ENCODE data around the gene HOOK2. TPM values are rescaled to one million over a fixed set of nuclear protein-coding genes. Genes with fewer than 3 reads are reported as not detected.

Gene HOOK2
- total RNA-seq, 1 experiment from 2014 or later: 96.3 TPM

- no peaks in the 10 kb centered on the region for H3K9me2 ChIP-seq (ENCODE audit: insufficient read depth)
- intact Hi-C loops (cut with micrococcal nuclease): loop anchor here (2.0 kb wide), 1 partner anchor 120 kb away; no protein-coding TSS in a partner anchor
- BruUV-seq (replicated peaks): no TSS peak
- ChIA-PET RAD21 (ENCODE audit: low non-redundant PET in 1 of 2, low total read pairs in 2 of 2, uncharacterized antibody in 2 of 2, unreplicated experiment in 2 of 2) (interaction anchor here (1.8 to 3.4 kb wide), 3 partner anchors 19 to 31 kb away, joined by 5 to 15 read pairs (median 12); no protein-coding TSS in a partner anchor), CTCF (interaction anchor here (1.2 to 6.4 kb wide), 3 partner anchors 32 to 50 kb away, joined by 3 to 123 read pairs (median 87); no protein-coding TSS in a partner anchor), POLR2A (interaction anchor here (0.7 kb wide), 1 partner anchor 20 kb away, joined by 3 read pairs; no protein-coding TSS in a partner anchor)
- no peak overlapping the region for H3K9ac ChIP-seq (ENCODE audit: low read length)
- H3K4me2 ChIP-seq (ENCODE audit: low read length): no peak overlapping the region
- H3K27me3 ChIP-seq (ENCODE audit: insufficient read depth, low read length): no peaks in the 10 kb centered on the region
- no peaks in the 10 kb centered on the region for H4K20me1 ChIP-seq (ENCODE audit: insufficient read depth)
- peak overlapping the region; percentile 70; the same call in 1 of the 2 replicates for H3K27ac ChIP-seq (ENCODE audit: low read depth, low read length)
- no peak for TF ChIP-seq CEBPB (IDR thresholded peaks at IDR 0.05; ENCODE audit: low read depth)
- TF ChIP-seq EZH2 (IDR thresholded peaks at IDR 0.05): no peak
- TF ChIP-seq ATF3 (IDR thresholded peaks at IDR 0.05): no peak
- no peak for TF ChIP-seq POLR2AphosphoS5 (IDR thresholded peaks at IDR 0.05; ENCODE audit: low read depth, low read length)
- no peak for TF ChIP-seq SP1 (IDR thresholded peaks at IDR 0.05; ENCODE audit: low read depth)
- no peak for TF ChIP-seq SRF (IDR thresholded peaks at IDR 0.05; ENCODE audit: low read depth)
- TF ChIP-seq ZFX (IDR thresholded peaks at IDR 0.05): no peak
- no peak overlapping the region for H3K4me3 ChIP-seq (replicated peaks in 1 of 2; ENCODE audit: low read depth in 1 of 2, low read length in 2 of 2)
- no peak overlapping the region for H2AFZ ChIP-seq (ENCODE audit: low read depth, low read length, poor library complexity, severe bottlenecking)
- H3K36me3 ChIP-seq (ENCODE audit: control insufficient read depth in 1 of 2, insufficient read depth in 2 of 2, low read length in 2 of 2): peaks cover 4 to 19% of the 10 kb centered on the region in 2 experiments; a peak in 3 of 4 replicates
- peaks cover 29 to 64% of the 10 kb centered on the region in 2 experiments for H3K4me1 ChIP-seq (ENCODE audit: control insufficient read depth in 1 of 2, insufficient read depth in 2 of 2, low read length in 2 of 2)
- H3K79me2 ChIP-seq (ENCODE audit: insufficient read depth, low read length): peaks cover 36% of the 10 kb centered on the region
- ATAC-seq: no peak
- no peaks in the 10 kb centered on the region for H3K9me3 ChIP-seq (ENCODE audit: control insufficient read depth in 1 of 2, insufficient read depth in 1 of 2, low read depth in 1 of 2, low read length in 2 of 2)
- no peak for DNase-seq (ENCODE audit: low read depth, low spot score)
These were observed 21.8 kb upstream of the HOOK2 start for GRCh38 chr19:12797141-12797587.

All from HCT116 (cell line).